Measurements from ENCODE around the gene GPR171.

Gene GPR171

GRCh38 chr3:151156618-151157216 is 46.3 kb downstream of the GPR171 start:
- DNase-seq (ENCODE audit: low spot score in 2 of 2), result peak; percentile 66 to 81
- no peaks in the 10 kb centered on the region for H3K27me3 ChIP-seq (ENCODE audit: low read depth)
- H3K9me3 ChIP-seq, result no peaks in the 10 kb centered on the region
- H3K4me3 ChIP-seq, result no peak overlapping the region
- in situ Hi-C loops (cut with MboI; ENCODE audit: low sequenced_read_pairs), result loop anchor here (10.0 to 25.0 kb wide), 2 partner anchors 372 to 619 kb away; partner anchors contain the start of genes EIF2A and SERP1
- 0 out of 2 replicates have a peak, but pooled peaks cover 8% of the 10 kb centered on the region for H3K36me3 ChIP-seq (replicated peaks)
- peaks cover 20% of the 10 kb centered on the region for H3K4me1 ChIP-seq

GRCh38 chr3:151155409-151156128 is 47.4 kb downstream of the GPR171 start:
- H3K27me3 ChIP-seq (ENCODE audit: low read depth), result no peaks in the 10 kb centered on the region
- 0 out of 2 replicates have a peak, but pooled peaks cover 8% of the 10 kb centered on the region for H3K36me3 ChIP-seq (replicated peaks)
- no peaks in the 10 kb centered on the region for H3K9me3 ChIP-seq
- no peak overlapping the region for H3K4me3 ChIP-seq
- DNase-seq (ENCODE audit: low spot score in 2 of 2), result peak in 1 of 2 experiments; percentile 33
- in situ Hi-C loops (cut with MboI; ENCODE audit: low sequenced_read_pairs), result loop anchor here (10.0 to 25.0 kb wide), 2 partner anchors 371 to 618 kb away; partner anchors contain the start of genes EIF2A and SERP1
- peaks cover 20% of the 10 kb centered on the region for H3K4me1 ChIP-seq

- in situ Hi-C loops (cut with MboI; ENCODE audit: low sequenced_read_pairs), result loop anchor here (10.0 to 25.0 kb wide), 2 partner anchors 370 to 617 kb away; partner anchors contain the start of genes EIF2A and SERP1
- Histone ChIP-seq H3K4me1 (peaks cover 20% of the 10 kb centered on the region), H3K36me3 (replicated peaks) (0 out of 2 replicates have a peak, but pooled peaks cover 8% of the 10 kb centered on the region), H3K9me3 (no peaks in the 10 kb centered on the region), H3K4me3 (no peak overlapping the region), H3K27me3 (ENCODE audit: low read depth) (no peaks in the 10 kb centered on the region)
- no peak for DNase-seq (ENCODE audit: low spot score in 2 of 2)
Measured at GRCh38 chr3:151154566-151154965, 48.5 kb downstream of the GPR171 start.

- in situ Hi-C loops (cut with MboI; ENCODE audit: low sequenced_read_pairs), result loop anchor here (10.0 to 25.0 kb wide), 2 partner anchors 368 to 615 kb away; partner anchors contain the start of genes EIF2A and SERP1
- Histone ChIP-seq H3K4me1 (peaks cover 16% of the 10 kb centered on the region), H3K4me3 (no peak overlapping the region), H3K9me3 (no peaks in the 10 kb centered on the region), H3K36me3 (replicated peaks) (0 out of 2 replicates have a peak, but pooled peaks cover 5% of the 10 kb centered on the region), H3K27me3 (ENCODE audit: low read depth) (no peaks in the 10 kb centered on the region)
- DNase-seq (ENCODE audit: low spot score in 2 of 2), result no peak
Measured at GRCh38 chr3:151152455-151153079, 50.4 kb downstream of the GPR171 start.
